H9 (cell line): Measurements from ENCODE around the gene AQP10. TPM values are rescaled to one million over a fixed set of nuclear protein-coding genes. Genes with fewer than 3 reads are reported as not detected.
"Not testable (repeated sequence)": the region's sequence is repeated elsewhere in the genome, so short reads cannot be mapped to it uniquely, and the experiment has no call there.

Source experiments
- DNase-seq: peaks from one replicate; pipeline ENCODE4 v3.0.0-alpha.2; 2017
- H2AFZ ChIP-seq: one replicate; pipeline ENCODE4 v1.6.1; 2013; ENCODE audit warnings: mild to moderate bottlenecking, low read length, control low read depth, moderate library complexity
- H2AK5ac ChIP-seq: 2 replicates; pipeline ENCODE4 v1.6.1; 2013; ENCODE audit warnings: low read length, control low read depth, mixed read lengths; ENCODE audit not compliant: insufficient read length
- H2BK120ac ChIP-seq: one replicate; pipeline ENCODE4 v1.6.1; 2013; ENCODE audit warnings: low read depth, mild to moderate bottlenecking, low read length, control low read depth, inconsistent platforms; ENCODE audit not compliant: poor library complexity, severe bottlenecking
- H2BK12ac ChIP-seq: 2 replicates; pipeline ENCODE4 v1.6.1; 2013; ENCODE audit warnings: low read length, control low read depth, mixed read lengths, low read depth; ENCODE audit not compliant: insufficient read length
- H2BK15ac ChIP-seq: 2 replicates; pipeline ENCODE4 v1.6.1; 2013; ENCODE audit warnings: low read depth, low read length, control low read depth
- H2BK20ac ChIP-seq: one replicate; pipeline ENCODE4 v1.6.1; 2013; ENCODE audit warnings: low read depth, mild to moderate bottlenecking, low read length, control low read depth, inconsistent platforms; ENCODE audit not compliant: poor library complexity, severe bottlenecking
- H2BK5ac ChIP-seq: 2 replicates; pipeline ENCODE4 v1.6.1; 2013; ENCODE audit warnings: low read length, control low read depth, mixed read lengths; ENCODE audit not compliant: insufficient read length
- H3K14ac ChIP-seq: 2 replicates; pipeline ENCODE4 v1.6.1; 2013; ENCODE audit warnings: low read length, control low read depth; ENCODE audit not compliant: insufficient read depth
- H3K18ac ChIP-seq: 2 replicates; pipeline ENCODE4 v1.6.1; 2013; ENCODE audit warnings: low read depth, mild to moderate bottlenecking, mixed read lengths, low read length, control low read depth; ENCODE audit not compliant: insufficient read length
- H3K23ac ChIP-seq: 2 replicates; pipeline ENCODE4 v1.6.1; 2013; ENCODE audit warnings: low read length, control low read depth, mixed read lengths, low read depth; ENCODE audit not compliant: insufficient read length
- H3K23me2 ChIP-seq: 2 replicates; pipeline ENCODE4 v1.6.1; 2013; ENCODE audit warnings: low read depth, mild to moderate bottlenecking, mixed read lengths, low read length, control low read depth; ENCODE audit not compliant: insufficient read length, poor library complexity, severe bottlenecking
- H3K27ac ChIP-seq: 2 replicates; pipeline ENCODE4 v1.5.1; 2013; ENCODE audit warnings: low read length, control low read depth, mixed read lengths, low read depth; ENCODE audit not compliant: insufficient read length
- H3K27me3 ChIP-seq: 2 replicates; pipeline ENCODE4 v1.6.1; 2013; ENCODE audit warnings: low read length, control low read depth, inconsistent platforms; ENCODE audit not compliant: insufficient read depth
- H3K4ac ChIP-seq: 2 replicates; pipeline ENCODE4 v1.6.1; 2013; ENCODE audit warnings: low read depth, mild to moderate bottlenecking, control low read depth, inconsistent platforms, low read length, moderate library complexity
- H3K4me1 ChIP-seq: 2 replicates; pipeline ENCODE4 v1.6.1; 2013; ENCODE audit warnings: low read length, control low read depth, inconsistent platforms; ENCODE audit not compliant: insufficient read depth
- H3K4me2 ChIP-seq: 2 replicates; pipeline ENCODE4 v1.6.1; 2013; ENCODE audit warnings: low read length, control low read depth, mixed read lengths; ENCODE audit not compliant: insufficient read length, insufficient read depth
- H3K56ac ChIP-seq: 2 replicates; pipeline ENCODE4 v1.6.1; 2013; ENCODE audit warnings: low read depth, mild to moderate bottlenecking, mixed read lengths, low read length, control low read depth; ENCODE audit not compliant: insufficient read length
- H3K79me1 ChIP-seq: 2 replicates; pipeline ENCODE4 v1.6.1; 2013; ENCODE audit warnings: low read depth, mild to moderate bottlenecking, moderate library complexity, low read length, control low read depth, inconsistent platforms; ENCODE audit not compliant: insufficient read depth, poor library complexity, severe bottlenecking
- H3K79me2 ChIP-seq: 2 replicates; pipeline ENCODE4 v1.6.1; 2013; ENCODE audit warnings: low read length, control low read depth, inconsistent platforms; ENCODE audit not compliant: insufficient read depth
- H3K9ac ChIP-seq: 2 replicates; pipeline ENCODE4 v1.6.1; 2013; ENCODE audit warnings: low read length, control low read depth, mixed read lengths; ENCODE audit not compliant: insufficient read length; ENCODE audit errors: extremely low read depth
- H3K9me3 ChIP-seq: one replicate; pipeline ENCODE4 v1.6.1; 2013; ENCODE audit warnings: low read depth, low read length, inconsistent platforms; ENCODE audit not compliant: control insufficient read depth
- H3T11ph ChIP-seq: one replicate; pipeline ENCODE4 v1.6.1; 2013; ENCODE audit warnings: mild to moderate bottlenecking, low read length, control low read depth, inconsistent platforms
- H4K20me1 ChIP-seq: one replicate; pipeline ENCODE4 v1.6.1; 2013; ENCODE audit not compliant: control insufficient read depth, insufficient read length, insufficient read depth
- H4K5ac ChIP-seq: 2 replicates; pipeline ENCODE4 v1.6.1; 2013; ENCODE audit warnings: low read depth, mild to moderate bottlenecking, mixed read lengths, low read length, control low read depth; ENCODE audit not compliant: insufficient read length
- H4K8ac ChIP-seq: replicated peaks from 2 replicates; pipeline ENCODE4 v1.6.1; 2013; ENCODE audit warnings: low read length, control low read depth, mixed read lengths, low read depth; ENCODE audit not compliant: insufficient read length
- H4K91ac ChIP-seq: 2 replicates; pipeline ENCODE4 v1.6.1; 2013; ENCODE audit warnings: low read depth, mild to moderate bottlenecking, moderate library complexity, mixed read lengths, low read length, control low read depth; ENCODE audit not compliant: insufficient read length
- H3K27ac Mint-ChIP-seq, 3 experiments: 2 replicates in 2 of 3; 3 replicates in 1 of 3; pipeline ENCODE4 v1.8.0; 2020 to 2021; ENCODE audit warnings: mixed read lengths in 3 of 3, mild to moderate bottlenecking in 1 of 3, moderate library complexity in 1 of 3
- H3K27me3 Mint-ChIP-seq: 2 replicates; pipeline ENCODE4 v1.8.0; 2021; ENCODE audit warnings: low read depth, mild to moderate bottlenecking, moderate library complexity, mixed read lengths
- H3K36me3 Mint-ChIP-seq, 3 experiments: 2 replicates in 2 of 3; 3 replicates in 1 of 3; pipeline ENCODE4 v1.8.0; 2020 to 2021; ENCODE audit warnings: low read depth in 3 of 3, mixed read lengths in 3 of 3; ENCODE audit not compliant: insufficient read depth in 1 of 3
- H3K4me1 Mint-ChIP-seq, 2 experiments: 2 replicates each; pipeline ENCODE4 v1.8.0; 2020; ENCODE audit warnings: mixed read lengths in 2 of 2
- H3K4me3 Mint-ChIP-seq, 2 experiments: 2 replicates in 1 of 2; 3 replicates in 1 of 2; pipeline ENCODE4 v1.8.0; 2020 to 2021; ENCODE audit warnings: mild to moderate bottlenecking in 2 of 2, mixed read lengths in 2 of 2, moderate library complexity in 1 of 2
- H3K9me3 Mint-ChIP-seq, 2 experiments: 2 replicates in 1 of 2; 3 replicates in 1 of 2; pipeline ENCODE4 v1.8.0; 2020; ENCODE audit warnings: mild to moderate bottlenecking in 2 of 2, mixed read lengths in 2 of 2, moderate library complexity in 1 of 2
- WGBS: extraction: QIAGEN DNeasy Blood & Tissue Kit; methylation state at CpG from one replicate; pipeline ENCODE4 v1.1.7; 2013; ENCODE audit warnings: missing lambda C conversion rate, low lambda C conversion rate, mixed read lengths; ENCODE audit not compliant: insufficient read length; ENCODE audit errors: extremely low coverage; 5-methylcytosine and 5-hydroxymethylcytosine counted together
- total RNA-seq: library from RNA; stranded (reverse); gene quantifications from 2 replicates; pipeline ENCODE4 v1.2.1, GENCODE V29; 2021

The AQP10 gene
- total RNA-seq, 1 experiment from 2014 or later = not detected

- H3K9ac ChIP-seq, H2BK15ac ChIP-seq, H4K5ac ChIP-seq, H3K18ac ChIP-seq, H3K14ac ChIP-seq, H2BK20ac ChIP-seq, H3K56ac ChIP-seq, H3K79me1 ChIP-seq, H3K23ac ChIP-seq, H3K27me3 ChIP-seq, H4K8ac ChIP-seq, H3K4me1 Mint-ChIP-seq, H3K27ac ChIP-seq, H2BK12ac ChIP-seq, H3K9me3 Mint-ChIP-seq, H3K9me3 ChIP-seq, H3T11ph ChIP-seq, DNase-seq, H3K27ac Mint-ChIP-seq, H2BK120ac ChIP-seq, H4K20me1 ChIP-seq, H3K79me2 ChIP-seq, H3K23me2 ChIP-seq, H2BK5ac ChIP-seq, H4K91ac ChIP-seq, H3K4ac ChIP-seq, H2AK5ac ChIP-seq, H3K36me3 Mint-ChIP-seq, H3K4me2 ChIP-seq, H2AFZ ChIP-seq, H3K4me3 Mint-ChIP-seq, H3K4me1 ChIP-seq: not testable (repeated sequence)
- no CpG with 5 or more reads among the region's 7 CpGs for WGBS
- peaks cover 10% of the 10 kb centered on the region for H3K27me3 Mint-ChIP-seq
These were observed 11.8 kb upstream of the AQP10 start for GRCh38 chr1:154309136-154309535.

GRCh38 chr1:154312229-154313065, 8.4 kb upstream of the AQP10 start:
- H2BK12ac ChIP-seq, H3K79me2 ChIP-seq, H3K18ac ChIP-seq, H3K4me2 ChIP-seq, H3K9ac ChIP-seq, H2BK20ac ChIP-seq, H3K27ac ChIP-seq, H2AK5ac ChIP-seq, H4K20me1 ChIP-seq, H2AFZ ChIP-seq, H3K4me1 Mint-ChIP-seq, H3K27ac Mint-ChIP-seq, H4K91ac ChIP-seq, H2BK120ac ChIP-seq, H3K56ac ChIP-seq, DNase-seq, H3K27me3 ChIP-seq, H2BK5ac ChIP-seq, H3K4ac ChIP-seq, H3K9me3 ChIP-seq, H3K14ac ChIP-seq, H3K4me1 ChIP-seq, H3K23me2 ChIP-seq, H4K5ac ChIP-seq, H3K4me3 Mint-ChIP-seq, H2BK15ac ChIP-seq, H3K79me1 ChIP-seq, H3T11ph ChIP-seq, H3K27me3 Mint-ChIP-seq, H3K36me3 Mint-ChIP-seq, H3K23ac ChIP-seq: not testable (repeated sequence)
- no CpG with 5 or more reads among the region's 13 CpGs for WGBS
- peaks cover 12 to 27% of the 10 kb centered on the region in 2 experiments for H3K9me3 Mint-ChIP-seq
- H4K8ac ChIP-seq = peak overlapping the region; percentile 77
